ENCODE data around the gene RAP1GAP.

DNA sequence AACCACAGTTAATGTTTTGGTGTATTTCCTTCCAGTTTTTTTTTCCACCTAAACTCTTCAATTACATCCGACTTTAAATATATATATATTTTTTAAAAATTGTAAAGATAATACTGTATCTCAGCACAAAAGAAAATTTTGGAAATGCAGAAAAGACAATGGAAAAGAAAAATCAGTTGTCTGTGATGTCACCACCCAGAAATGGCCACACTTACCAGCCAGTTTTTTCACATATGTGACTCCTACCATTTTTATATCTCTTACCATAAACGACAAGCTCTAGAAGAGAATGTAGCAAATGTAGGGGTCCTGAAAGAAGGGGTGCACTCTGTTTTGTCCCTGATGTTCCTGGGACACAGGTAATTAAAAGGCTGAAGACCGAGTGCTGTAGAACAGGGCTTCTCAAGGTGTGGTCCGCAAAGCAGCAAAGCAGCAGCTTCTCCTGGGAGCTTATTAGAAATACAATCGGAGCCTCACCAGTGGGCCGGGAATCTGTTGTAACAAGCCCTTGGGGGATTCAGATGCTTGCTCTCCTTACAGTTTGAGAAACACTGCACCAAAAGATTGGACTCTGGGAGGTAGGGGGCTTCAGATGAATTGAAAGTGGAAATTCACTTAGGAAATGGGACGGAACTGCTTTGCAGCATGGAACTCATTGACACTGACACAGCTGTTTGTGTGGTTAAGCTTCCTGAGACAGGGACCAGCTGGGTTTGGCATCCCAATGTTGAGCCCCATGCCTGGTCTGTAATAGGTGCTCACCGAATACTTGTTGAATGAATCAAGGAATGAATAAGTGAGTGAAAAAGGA lies 115.8 kb downstream of the RAP1GAP start:
- TF ChIP-seq, protein P1, sequence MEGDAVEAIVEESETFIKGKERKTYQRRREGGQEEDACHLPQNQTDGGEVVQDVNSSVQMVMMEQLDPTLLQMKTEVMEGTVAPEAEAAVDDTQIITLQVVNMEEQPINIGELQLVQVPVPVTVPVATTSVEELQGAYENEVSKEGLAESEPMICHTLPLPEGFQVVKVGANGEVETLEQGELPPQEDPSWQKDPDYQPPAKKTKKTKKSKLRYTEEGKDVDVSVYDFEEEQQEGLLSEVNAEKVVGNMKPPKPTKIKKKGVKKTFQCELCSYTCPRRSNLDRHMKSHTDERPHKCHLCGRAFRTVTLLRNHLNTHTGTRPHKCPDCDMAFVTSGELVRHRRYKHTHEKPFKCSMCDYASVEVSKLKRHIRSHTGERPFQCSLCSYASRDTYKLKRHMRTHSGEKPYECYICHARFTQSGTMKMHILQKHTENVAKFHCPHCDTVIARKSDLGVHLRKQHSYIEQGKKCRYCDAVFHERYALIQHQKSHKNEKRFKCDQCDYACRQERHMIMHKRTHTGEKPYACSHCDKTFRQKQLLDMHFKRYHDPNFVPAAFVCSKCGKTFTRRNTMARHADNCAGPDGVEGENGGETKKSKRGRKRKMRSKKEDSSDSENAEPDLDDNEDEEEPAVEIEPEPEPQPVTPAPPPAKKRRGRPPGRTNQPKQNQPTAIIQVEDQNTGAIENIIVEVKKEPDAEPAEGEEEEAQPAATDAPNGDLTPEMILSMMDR (conservative IDR thresholded peaks at IDR 0.05; ENCODE audit: low read length) = no peak
- TF ChIP-seq EZH2phosphoT487 (IDR thresholded peaks at IDR 0.05; ENCODE audit: borderline replicate concordance) = no peak

Measured in Loucy (cell line).